Epidermal melanocyte (primary cell): Measurements from ENCODE around the gene LRRC8D.

Source experiments
- DNase-seq: peaks from one replicate; pipeline ENCODE4 v3.0.0; 2011; ENCODE audit warnings: low spot score; ENCODE audit not compliant: insufficient read length

Gene LRRC8D

GRCh38 chr1:89807503-89807902 is 13.3 kb upstream of the LRRC8D start:
- DNase-seq = no peak

DNA sequence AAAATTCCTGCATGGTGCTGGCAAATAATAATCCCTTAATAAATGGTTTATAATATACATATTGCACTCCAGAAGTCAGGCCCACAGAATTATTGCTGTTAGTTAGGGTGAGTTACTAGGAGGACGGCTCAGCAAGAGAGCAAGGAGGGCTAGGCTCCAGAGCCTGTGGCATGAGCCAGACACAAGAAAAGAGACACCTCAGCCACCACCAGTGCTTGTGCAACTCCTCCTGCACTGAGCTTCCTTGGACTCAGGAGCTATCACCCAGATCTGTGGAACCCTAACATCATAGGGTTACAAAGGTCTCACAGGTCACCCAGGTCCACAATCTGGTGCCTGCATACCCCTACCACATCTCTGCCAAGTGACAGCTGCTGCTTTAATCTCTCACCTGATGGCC is 12.8 kb upstream of the LRRC8D start:
- no peak for DNase-seq

DNA sequence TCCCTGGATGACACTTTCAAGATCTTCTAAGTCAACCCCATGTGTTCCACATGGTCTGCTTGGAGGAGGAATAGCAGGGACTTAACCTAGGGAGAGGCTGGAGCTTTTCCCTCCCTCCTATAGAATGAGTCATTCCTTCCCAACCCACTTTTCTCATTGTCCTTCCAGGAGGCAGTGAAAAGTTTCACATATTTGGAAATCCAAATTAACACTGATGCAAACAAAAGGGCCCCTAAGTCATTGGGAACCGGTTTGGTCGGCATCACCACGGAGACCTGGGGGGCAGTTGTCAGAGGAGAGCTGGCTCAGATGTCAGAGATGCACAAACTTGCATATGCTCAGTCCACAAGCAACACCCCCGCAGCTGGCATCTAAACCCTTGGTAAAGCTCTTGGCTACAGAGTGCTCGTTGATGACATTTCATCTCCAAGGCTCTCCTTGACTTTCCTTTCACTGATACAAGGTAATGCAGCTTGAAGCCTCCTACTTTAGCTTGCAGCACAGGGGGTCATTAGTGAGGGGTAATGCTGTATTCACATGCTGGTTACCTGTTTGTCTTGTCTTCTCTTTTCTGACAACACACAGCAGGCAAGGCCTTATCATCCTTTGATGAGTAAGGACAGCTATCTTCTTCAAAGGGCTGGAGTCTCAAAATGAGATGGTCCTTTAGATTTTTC is 12.3 kb upstream of the LRRC8D start:
- no peak for DNase-seq

DNA sequence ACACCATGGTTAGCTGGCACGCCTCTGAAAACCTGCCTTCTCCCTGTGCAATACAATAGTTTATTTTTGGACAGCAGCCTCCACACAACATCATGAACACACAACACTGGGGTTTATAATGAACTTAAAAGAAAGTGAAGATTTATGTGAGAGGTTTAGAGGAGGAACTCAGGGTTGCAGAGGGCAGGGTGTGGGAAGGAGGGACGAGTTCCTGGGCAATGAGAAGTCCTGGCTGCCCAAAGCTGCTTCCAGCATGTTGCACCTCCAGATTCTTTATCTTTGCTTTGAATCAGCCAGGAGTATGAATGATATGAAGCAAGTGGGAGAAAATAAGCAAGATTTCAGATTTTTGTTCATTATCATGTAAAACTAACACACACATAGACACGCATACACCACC is 11.3 kb upstream of the LRRC8D start:
- DNase-seq = no peak

DNA sequence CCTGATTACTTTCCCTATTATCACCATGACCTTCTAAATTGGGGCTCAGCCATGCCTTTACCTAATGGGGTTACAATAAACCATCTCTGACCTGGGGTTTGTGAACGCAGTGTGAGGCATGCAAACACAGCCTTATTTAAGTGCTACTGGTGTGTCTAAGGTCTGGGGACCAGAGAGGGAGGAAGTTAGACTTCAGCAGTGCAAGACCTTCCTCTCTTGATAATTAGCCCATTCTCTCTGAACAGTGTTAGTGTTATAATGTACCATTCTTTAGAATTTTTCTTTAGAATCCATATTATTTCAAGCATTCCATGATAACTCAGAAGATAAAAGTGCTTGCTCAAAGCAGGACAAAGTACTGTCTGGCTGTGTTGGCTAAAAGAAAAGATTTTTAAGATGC is 10.5 kb upstream of the LRRC8D start:
- DNase-seq = no peak

GRCh38 chr1:89810880-89811279 is 10.0 kb upstream of the LRRC8D start:
- DNase-seq = no peak

DNA sequence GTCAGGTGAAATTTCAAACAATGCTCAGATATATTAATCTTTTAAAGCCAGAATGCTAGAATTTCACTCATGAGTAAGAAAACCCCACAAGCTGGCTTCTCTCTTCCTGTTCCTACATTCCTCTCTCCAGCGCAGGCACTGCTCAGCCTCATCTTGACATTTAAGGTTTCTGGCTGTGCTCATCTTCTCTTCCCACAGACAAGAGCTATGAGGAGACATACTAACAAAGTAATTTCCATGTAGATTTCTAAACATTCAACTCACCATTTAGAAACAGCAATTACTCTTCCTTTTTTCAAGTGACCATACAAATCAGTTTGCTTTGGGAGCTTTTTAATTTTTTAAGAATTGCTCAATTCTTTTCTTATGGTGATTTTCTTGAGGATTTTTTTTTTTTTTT is 7.8 kb upstream of the LRRC8D start:
- DNase-seq = no peak

- DNase-seq = no peak
Measured at GRCh38 chr1:89815040-89815439, 5.8 kb upstream of the LRRC8D start.

GRCh38 chr1:89815611-89816010 is 5.2 kb upstream of the LRRC8D start:
- DNase-seq = no peak

- DNase-seq = no peak
Measured at GRCh38 chr1:89816366-89816765, 4.5 kb upstream of the LRRC8D start.

DNA sequence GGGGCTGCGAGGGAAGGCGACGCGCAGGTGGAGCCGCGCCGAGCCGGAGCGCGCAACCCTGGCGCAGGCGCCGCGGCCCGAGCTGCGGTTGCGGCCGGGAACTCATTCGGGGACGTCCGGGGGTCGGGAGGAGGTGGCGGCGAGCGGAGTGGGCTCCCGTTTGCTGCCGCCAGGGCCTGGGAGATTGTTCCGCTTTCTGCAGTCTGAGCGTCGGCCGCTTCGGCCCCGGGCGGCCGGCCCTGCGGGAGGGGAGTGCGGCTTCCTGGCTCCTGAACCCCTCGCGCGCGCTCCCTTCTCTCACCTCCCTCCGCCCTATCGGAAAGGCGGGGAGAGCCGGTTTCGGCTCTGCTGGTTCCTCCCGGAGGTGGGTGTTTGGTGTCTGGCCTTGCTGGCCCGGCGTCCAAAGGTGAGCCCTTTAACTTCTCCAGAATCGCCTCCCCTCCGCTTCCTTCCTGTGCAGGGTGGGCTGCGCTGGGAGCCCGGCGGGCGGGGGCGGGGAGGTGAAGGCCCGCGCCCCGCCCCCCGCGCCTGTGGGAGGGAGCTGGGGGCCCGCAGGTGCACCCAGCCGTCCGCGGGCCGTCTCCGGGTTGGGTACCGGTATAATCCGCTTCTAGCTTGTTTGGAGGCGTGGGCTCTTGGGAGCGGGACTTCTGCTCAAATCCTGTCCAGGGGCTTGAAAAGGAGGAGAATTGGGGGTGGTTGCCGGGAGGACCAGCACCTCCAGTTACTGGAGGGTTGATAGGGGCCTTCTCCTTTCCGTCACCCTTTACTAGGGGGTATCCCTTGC is 683 bp downstream of the LRRC8D start:
- no peak for DNase-seq

- no peak for DNase-seq
Measured at GRCh38 chr1:89822109-89822962, 1.5 kb downstream of the LRRC8D start.

DNA sequence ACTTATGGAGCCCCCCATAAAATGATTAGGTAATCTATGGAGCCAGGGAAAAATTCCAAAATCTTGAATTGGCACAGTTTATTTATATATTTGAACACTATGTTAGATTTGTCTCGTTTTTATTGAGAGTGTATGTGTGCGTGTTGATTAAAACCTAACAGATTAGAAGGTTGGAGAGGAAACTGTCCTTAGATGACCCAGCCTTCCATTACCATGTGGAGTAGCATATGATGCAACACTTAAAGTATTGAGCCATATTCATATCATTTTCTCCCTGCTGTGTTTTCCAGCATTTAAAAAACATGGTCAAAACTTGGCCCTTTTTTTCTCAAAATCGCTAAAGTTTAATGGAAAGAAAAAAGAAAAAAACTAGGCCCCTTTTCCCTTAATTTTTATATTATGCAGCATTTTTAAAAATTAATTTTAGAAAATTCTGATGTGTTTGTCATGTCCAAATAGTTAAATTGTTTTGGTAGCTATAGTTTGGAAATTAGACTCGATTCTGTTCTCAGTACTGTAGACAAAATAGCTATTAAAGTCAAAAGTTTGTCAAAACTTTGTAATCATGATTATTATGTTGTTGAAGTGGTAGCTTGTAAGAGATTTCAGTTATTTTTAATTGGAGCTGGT is 2.3 kb downstream of the LRRC8D start:
- no peak for DNase-seq

DNA sequence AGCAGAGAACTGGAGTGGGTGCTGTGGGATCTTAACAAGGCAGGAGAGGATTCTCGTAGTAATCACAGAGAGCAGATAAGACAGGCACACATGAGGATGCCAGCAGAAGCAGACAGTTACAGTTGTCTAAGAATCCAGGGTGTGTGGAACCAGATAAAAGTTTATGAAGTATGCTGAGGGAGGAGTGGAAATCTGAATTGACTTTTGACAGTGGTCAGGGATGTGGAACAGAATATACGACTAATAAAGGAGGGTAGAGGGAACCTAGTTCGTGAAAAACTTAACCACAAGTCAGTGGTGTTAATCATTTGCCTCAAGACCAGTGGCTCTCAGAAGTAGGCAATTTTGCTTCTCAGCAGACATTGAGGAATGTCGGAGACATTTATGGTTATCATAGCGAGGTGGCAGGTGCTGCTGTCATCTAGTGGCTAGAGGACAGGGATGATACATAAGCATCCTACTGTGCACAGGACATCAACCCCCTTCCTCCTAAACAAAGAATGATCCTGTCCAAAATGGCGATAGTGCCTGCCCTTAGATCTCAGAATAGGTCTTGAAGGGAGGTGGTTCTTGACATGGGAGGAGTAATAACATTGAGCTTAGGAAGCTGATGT is 3.0 kb downstream of the LRRC8D start:
- no peak for DNase-seq

DNA sequence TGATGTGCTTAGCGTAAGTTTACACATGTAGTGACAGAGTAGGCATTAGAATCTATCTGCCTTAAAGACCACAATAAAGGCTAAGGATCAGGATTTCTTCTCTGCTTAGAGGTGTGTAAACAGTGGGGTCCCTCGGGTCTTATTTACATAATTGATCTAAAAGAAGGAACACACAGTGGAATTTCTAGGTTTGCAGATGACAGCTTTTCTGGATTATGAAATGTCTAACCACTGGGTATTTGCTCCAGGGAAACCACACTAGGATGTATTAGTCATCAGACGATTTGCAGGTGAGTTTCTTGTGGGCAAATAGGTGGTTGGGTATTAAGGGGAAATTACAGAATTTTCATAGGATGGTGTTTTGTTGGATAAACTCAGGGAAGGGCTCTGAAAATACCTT is 5.8 kb downstream of the LRRC8D start:
- DNase-seq = no peak

DNA sequence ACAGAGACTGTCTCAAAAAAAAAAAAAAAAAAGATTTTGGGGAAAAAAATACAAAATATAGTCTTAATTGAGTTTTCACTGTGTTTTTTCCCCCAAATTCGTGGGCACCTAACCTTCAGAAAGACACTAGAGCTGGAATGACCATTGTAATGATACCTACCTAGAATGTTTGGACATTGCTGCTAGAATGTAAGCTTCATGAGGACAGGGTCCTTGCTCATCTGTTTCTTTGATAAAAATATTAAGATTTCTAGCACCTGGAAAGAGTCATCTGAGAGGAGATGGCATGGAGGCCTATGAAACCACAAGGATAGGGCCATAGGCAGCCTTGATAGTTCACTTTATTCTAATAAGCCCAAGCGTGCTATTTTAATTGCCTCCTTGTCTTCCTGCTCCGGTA is 6.5 kb downstream of the LRRC8D start:
- DNase-seq = no peak

DNA sequence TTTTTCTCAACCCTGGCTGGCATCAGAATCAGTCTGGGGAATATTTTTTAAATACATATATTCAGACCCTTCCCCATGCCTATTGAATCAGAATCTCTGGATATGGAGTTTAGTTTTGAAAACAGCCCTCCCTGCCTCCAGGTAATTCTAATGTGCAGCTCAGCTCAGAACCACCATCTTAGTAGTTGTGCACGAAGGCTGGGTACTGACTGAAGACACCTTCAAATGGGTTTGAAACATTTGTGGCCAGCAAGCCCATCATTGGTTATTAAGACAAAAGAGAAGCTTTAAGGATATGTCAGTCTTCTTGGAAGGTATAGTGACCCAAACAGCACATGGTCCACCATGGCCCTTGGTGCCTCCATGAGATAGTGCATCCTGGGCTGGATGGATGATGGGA is 7.1 kb downstream of the LRRC8D start:
- DNase-seq = no peak

DNA sequence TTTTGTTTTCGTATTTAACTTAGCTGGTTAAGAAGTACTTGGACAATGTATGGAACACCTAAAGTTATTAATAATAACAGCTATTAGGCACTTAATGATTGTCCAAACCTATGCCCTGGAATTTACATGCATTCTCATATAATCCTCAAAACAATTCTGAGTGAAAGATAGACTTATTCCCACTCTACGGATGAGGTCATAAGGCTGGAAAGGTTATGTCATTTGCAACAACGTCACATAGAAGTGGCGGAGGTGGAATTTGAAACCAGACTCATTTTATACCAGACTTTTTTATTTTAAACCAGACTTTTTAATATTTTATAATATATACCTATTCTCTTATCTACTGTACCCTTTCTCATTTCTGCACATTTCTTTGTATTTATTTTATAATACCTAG is 8.4 kb downstream of the LRRC8D start:
- no peak for DNase-seq

DNA sequence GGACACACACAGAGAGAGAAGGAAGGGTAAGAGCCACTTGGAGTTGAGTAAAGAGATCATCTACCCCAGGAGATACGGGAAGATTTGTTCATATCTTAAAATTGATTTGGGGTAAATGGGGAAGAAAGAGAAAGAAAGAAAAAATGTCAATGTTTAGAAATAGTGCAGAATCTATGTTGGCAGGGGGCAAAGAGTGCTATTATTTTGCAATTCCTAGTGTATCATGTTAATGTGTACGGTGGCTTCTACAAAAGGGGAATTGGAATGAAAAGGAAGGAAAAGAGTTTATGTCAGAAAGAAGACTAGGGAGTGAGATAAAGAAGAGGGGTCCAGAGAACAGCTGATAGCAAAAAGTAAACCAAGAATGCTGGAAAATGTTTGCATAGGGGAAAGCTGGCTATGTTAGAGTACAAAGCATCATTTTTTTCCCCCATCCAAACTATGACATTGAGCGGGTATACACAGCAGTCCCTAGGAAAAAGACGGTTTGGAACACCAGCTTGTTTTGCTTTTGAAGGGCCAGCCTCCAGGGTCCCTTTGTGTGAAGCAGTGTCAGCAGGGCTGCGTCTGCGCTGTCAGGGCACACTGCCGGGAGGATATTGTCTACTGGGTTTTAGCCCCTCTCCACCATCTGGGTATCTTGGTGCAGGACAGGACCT is 10.8 kb downstream of the LRRC8D start:
- no peak for DNase-seq

GRCh38 chr1:89832496-89833127 is 11.8 kb downstream of the LRRC8D start:
- no peak for DNase-seq
